Tibial nerve (tissue), 4 donors: ENCODE results near the gene C1QTNF12. TPM values are rescaled to one million over a fixed set of nuclear protein-coding genes. Genes with fewer than 3 reads are reported as not detected.

ENCODE experiments used
- DNase-seq, 2 donors: peaks; one replicate each; pipeline ENCODE4 v3.0.0-alpha.2; 2019; ENCODE audit warnings: low spot score in 2 of 2
- H3K27ac ChIP-seq, 4 donors: fragments of 200-600 bp; sonication (generic) in 3 of 4; one replicate each; pipeline ENCODE4 v1.5.1; 2017 to 2019; ENCODE audit warnings: mild to moderate bottlenecking in 1 of 4
- H3K27me3 ChIP-seq, 2 donors: fragments of 200-600 bp; sonication (generic) in 1 of 2; one replicate each; pipeline versions ENCODE4 v1.5.1 to v1.6.0; 2017 to 2019
- H3K36me3 ChIP-seq, 3 donors: fragments of 200-600 bp; sonication (generic); one replicate each; pipeline ENCODE4 v1.5.1; 2018 to 2019
- H3K4me1 ChIP-seq, 4 donors: fragments of 200-600 bp; sonication (generic) in 3 of 4; one replicate each; pipeline ENCODE4 v1.5.1; 2017 to 2019
- H3K4me3 ChIP-seq, 4 donors: fragments of 200-600 bp; sonication (generic) in 3 of 4; one replicate each; pipeline ENCODE4 v1.5.1; 2017 to 2019; ENCODE audit warnings: mild to moderate bottlenecking in 1 of 4, moderate library complexity in 1 of 4
- H3K9me3 ChIP-seq, 4 donors: fragments of 200-600 bp; sonication (generic) in 3 of 4; one replicate each; pipeline ENCODE4 v1.5.1; 2017 to 2019
- CTCF ChIP-seq, 5 experiments: fragments of 200-600 bp in 3 of 5; fragments of 450-650 bp in 2 of 5; sonication (generic) in 3 of 5; IDR thresholded peaks; one replicate each; pipeline ENCODE4 v1.5.1; 2016 to 2019; ENCODE audit warnings: antibody characterized with exemption in 5 of 5, mild to moderate bottlenecking in 3 of 5, moderate library complexity in 2 of 5
- EP300 ChIP-seq, 2 donors: sonication (generic); formaldehyde crosslinking; IDR thresholded peaks; one replicate each; pipeline ENCODE4 v1.6.1; 2017; ENCODE audit warnings: antibody characterized with exemption in 2 of 2, mild to moderate bottlenecking in 1 of 2
- POLR2A ChIP-seq, 2 donors: fragments of 450-650 bp; IDR thresholded peaks; one replicate each; pipeline ENCODE4 v1.6.1; 2017; ENCODE audit warnings: antibody characterized with exemption in 2 of 2, mild to moderate bottlenecking in 2 of 2, moderate library complexity in 2 of 2
- WGBS, 2 donors: methylation state at CpG; one replicate each; pipeline ENCODE4 v1.1.5; 2018; 5-methylcytosine and 5-hydroxymethylcytosine counted together
- total RNA-seq, 4 donors: library from RNA; depleted of rRNA; stranded (reverse); fragments of >200 nt; gene quantifications; one replicate each; pipeline ENCODE4 v1.1.0, GENCODE V29; 2016

Gene C1QTNF12
- total RNA-seq, 4 donors from 2014 or later: 0.84 to 3.0 (median 1.8) TPM

GRCh38 chr1:1256956-1257871 is 10.7 kb upstream of the C1QTNF12 start:
- no peak overlapping the region for H3K27ac ChIP-seq
- WGBS, 2 donors: 85 to 86% methylated on average over 30 of the region's 31 CpGs

DNA sequence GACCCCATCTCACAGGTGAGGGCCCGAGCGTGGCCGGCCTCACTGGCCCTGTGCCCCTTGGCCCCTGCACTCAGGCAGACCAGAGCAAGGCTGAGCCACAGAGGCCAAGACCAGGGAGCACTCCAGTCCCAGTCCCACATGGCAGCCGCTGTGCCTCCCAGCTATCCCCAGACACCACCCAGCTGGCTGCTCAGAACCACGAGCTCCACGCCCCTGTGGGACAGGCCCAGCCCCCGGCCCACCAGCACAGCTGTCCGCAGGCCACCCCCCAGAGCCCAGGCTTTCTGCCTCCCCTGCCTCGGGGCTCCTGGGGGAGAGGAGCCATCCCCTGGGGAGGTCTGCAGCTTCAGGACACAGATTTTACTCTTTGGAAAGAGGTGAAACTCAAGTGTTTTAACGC is 9.1 kb upstream of the C1QTNF12 start:
- WGBS, 2 donors: 82 to 92% methylated on average over 8 to 10 of the region's 10 CpGs
- no peak overlapping the region for H3K4me3 ChIP-seq
- no peak overlapping the region for H3K27ac ChIP-seq
- no peaks in the 10 kb centered on the region for H3K9me3 ChIP-seq
- TF ChIP-seq CTCF (IDR thresholded peaks at IDR 0.05): no peak
- no peak for TF ChIP-seq POLR2A (IDR thresholded peaks at IDR 0.05)
- TF ChIP-seq EP300 (IDR thresholded peaks at IDR 0.05): no peak
- no peaks in the 10 kb centered on the region for H3K27me3 ChIP-seq
- no peak for DNase-seq
- peaks cover 0 to 7% (median 0%) of the 10 kb centered on the region in 4 donors for H3K4me1 ChIP-seq
- peaks cover 0 to 90% (median 5%) of the 10 kb centered on the region in 3 donors for H3K36me3 ChIP-seq

More at GRCh38 chr1:1256956-1257871, 10.7 kb upstream of the C1QTNF12 start:
- H3K27me3 ChIP-seq: no peaks in the 10 kb centered on the region
- peaks cover 0 to 7% (median 0%) of the 10 kb centered on the region in 4 donors for H3K4me1 ChIP-seq
- TF ChIP-seq EP300 (IDR thresholded peaks at IDR 0.05) (no peak), CTCF (IDR thresholded peaks at IDR 0.05) (no peak), POLR2A (IDR thresholded peaks at IDR 0.05) (no peak)
- no peaks in the 10 kb centered on the region for H3K9me3 ChIP-seq
- DNase-seq: no peak
- peaks cover 2 to 94% (median 10%) of the 10 kb centered on the region in 3 donors for H3K36me3 ChIP-seq
- no peak overlapping the region for H3K4me3 ChIP-seq

- Histone ChIP-seq H3K4me1 (peaks cover 0 to 7% (median 0%) of the 10 kb centered on the region in 4 donors), H3K36me3 (peaks cover 0 to 87% (median 5%) of the 10 kb centered on the region in 3 donors), H3K9me3 (no peaks in the 10 kb centered on the region), H3K27me3 (no peaks in the 10 kb centered on the region), H3K27ac (no peak overlapping the region), H3K4me3 (no peak overlapping the region)
- 91 to 96% methylated on average over 26 of the region's 26 CpGs for WGBS, 2 donors
- no peak for DNase-seq
- TF ChIP-seq CTCF (IDR thresholded peaks at IDR 0.05): no peak
- no peak for TF ChIP-seq POLR2A (IDR thresholded peaks at IDR 0.05)
- TF ChIP-seq EP300 (IDR thresholded peaks at IDR 0.05): no peak
These were observed 8.6 kb upstream of the C1QTNF12 start for GRCh38 chr1:1255078-1255477.

- Histone ChIP-seq H3K4me1 (peaks cover 0 to 7% (median 0%) of the 10 kb centered on the region in 4 donors), H3K9me3 (no peaks in the 10 kb centered on the region), H3K36me3 (peaks cover 0 to 83% (median 5%) of the 10 kb centered on the region in 3 donors), H3K4me3 (no peak overlapping the region), H3K27me3 (no peaks in the 10 kb centered on the region), H3K27ac (no peak overlapping the region)
- no peak for TF ChIP-seq POLR2A (IDR thresholded peaks at IDR 0.05)
- TF ChIP-seq CTCF (IDR thresholded peaks at IDR 0.05): no peak
- no peak for TF ChIP-seq EP300 (IDR thresholded peaks at IDR 0.05)
- DNase-seq: no peak
- 81% methylated on average over 21 of the region's 21 CpGs for WGBS, 2 donors
These were observed 8.1 kb upstream of the C1QTNF12 start for GRCh38 chr1:1254667-1254998.

DNA sequence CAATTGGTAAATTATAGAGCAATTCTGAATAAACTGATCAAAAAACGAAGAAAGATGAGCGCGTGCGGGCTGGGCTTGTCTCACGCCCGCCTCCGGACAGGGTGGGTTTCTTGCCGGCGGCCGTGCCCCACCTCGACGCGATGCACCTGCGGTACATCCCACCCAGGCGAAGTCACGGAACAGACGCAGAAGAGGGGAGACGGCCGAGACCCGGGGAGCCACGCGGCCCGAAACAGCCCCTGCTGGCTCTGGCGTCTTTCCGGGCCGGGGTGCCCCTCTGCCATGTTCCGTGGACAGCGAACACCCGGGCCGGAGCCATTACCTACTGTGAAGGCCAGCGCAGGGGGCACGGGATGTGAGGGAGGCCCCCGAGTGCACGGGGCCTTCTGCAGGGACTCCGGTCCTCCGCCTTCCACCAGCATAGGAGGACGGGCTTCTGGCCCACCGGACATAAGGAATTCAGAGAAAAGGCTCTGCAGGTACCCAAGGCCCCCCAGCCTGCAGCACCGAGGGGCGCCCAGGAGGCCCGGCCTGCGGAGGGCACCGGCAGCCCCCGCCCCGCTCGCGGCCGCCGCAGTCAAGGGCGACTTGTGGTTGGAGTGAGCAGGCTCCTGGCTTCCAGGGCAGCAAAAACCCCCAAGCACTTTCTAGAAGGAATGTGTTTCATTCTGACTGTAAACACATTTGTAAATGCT is 7.6 kb upstream of the C1QTNF12 start:
- DNase-seq: no peak
- TF ChIP-seq CTCF (IDR thresholded peaks at IDR 0.05): no peak
- TF ChIP-seq EP300 (IDR thresholded peaks at IDR 0.05): no peak
- no peak for TF ChIP-seq POLR2A (IDR thresholded peaks at IDR 0.05)
- H3K4me1 ChIP-seq: peaks cover 0 to 7% (median 0%) of the 10 kb centered on the region in 4 donors
- H3K4me3 ChIP-seq: no peak overlapping the region
- no peak overlapping the region for H3K27ac ChIP-seq
- H3K27me3 ChIP-seq: no peaks in the 10 kb centered on the region
- WGBS, 2 donors: 92 to 94% methylated on average over 42 to 50 of the region's 50 CpGs
- peaks cover 0 to 78% (median 5%) of the 10 kb centered on the region in 3 donors for H3K36me3 ChIP-seq
- no peaks in the 10 kb centered on the region for H3K9me3 ChIP-seq
